OCI-LY1 (cell line): ENCODE results near the gene ZC3H10.

Experiments used
- H2AFZ ChIP-seq: fragments of 200-600 bp; sonication (generic), shearing (Covaris generic); 2 replicates; pipeline ENCODE4 v1.6.0; 2014; ENCODE audit warnings: antibody characterized with exemption, mild to moderate bottlenecking, low read length
- H3F3A ChIP-seq: fragments of 200-600 bp; sonication (generic), shearing (Covaris generic); 2 replicates; pipeline ENCODE4 v1.6.0; 2014; ENCODE audit warnings: mild to moderate bottlenecking, antibody characterized with exemption, low read length, moderate library complexity; ENCODE audit not compliant: insufficient read depth
- H3K27ac ChIP-seq: fragments of 200-600 bp; sonication (generic); 2 replicates; pipeline ENCODE4 v1.5.1; 2014; ENCODE audit warnings: low read length, mixed run types, mild to moderate bottlenecking, low read depth; ENCODE audit not compliant: poor library complexity, severe bottlenecking
- H3K27me3 ChIP-seq: fragments of 200-600 bp; sonication (generic); 2 replicates; pipeline ENCODE4 v1.6.0; 2014; ENCODE audit warnings: antibody characterized with exemption, mild to moderate bottlenecking, low read length, moderate library complexity; ENCODE audit not compliant: insufficient read depth
- H3K36me3 ChIP-seq: fragments of 200-600 bp; sonication (generic); 2 replicates; pipeline ENCODE4 v1.6.1; 2014; ENCODE audit warnings: mild to moderate bottlenecking, antibody characterized with exemption, low read length, moderate library complexity, mixed read lengths; ENCODE audit not compliant: insufficient read depth
- H3K4me1 ChIP-seq: fragments of 200-600 bp; sonication (generic); 2 replicates; pipeline ENCODE4 v1.5.1; 2014; ENCODE audit warnings: mild to moderate bottlenecking, low read length, moderate library complexity; ENCODE audit not compliant: insufficient read depth, severe bottlenecking
- H3K4me2 ChIP-seq: fragments of 200-600 bp; sonication (generic), shearing (Covaris generic); 2 replicates; pipeline ENCODE4 v1.6.1; 2014; ENCODE audit warnings: low read length
- H3K4me3 ChIP-seq: fragments of 200-600 bp; sonication (generic); 2 replicates; pipeline ENCODE4 v1.5.1; 2014; ENCODE audit warnings: low read length, low read depth, mild to moderate bottlenecking, mixed read lengths; ENCODE audit not compliant: poor library complexity, severe bottlenecking
- H3K79me2 ChIP-seq: fragments of 200-600 bp; shearing (Covaris generic); 2 replicates; pipeline ENCODE4 v1.6.1; 2016; ENCODE audit warnings: mixed run types, low read length, mixed read lengths; ENCODE audit not compliant: insufficient read depth
- H3K9ac ChIP-seq: fragments of 200-600 bp; sonication (generic), shearing (Covaris generic); 2 replicates; pipeline ENCODE4 v1.6.1; 2014; ENCODE audit warnings: mild to moderate bottlenecking, low read length, mixed read lengths
- H3K9me2 ChIP-seq: fragments of 200-600 bp; sonication (generic), shearing (Covaris generic); 2 replicates; pipeline ENCODE4 v1.6.1; 2014; ENCODE audit warnings: low read depth, mild to moderate bottlenecking, low read length, mixed read lengths
- H3K9me3 ChIP-seq: fragments of 200-600 bp; shearing (Covaris generic); 2 replicates; pipeline ENCODE4 v1.6.1; 2014; ENCODE audit warnings: low read length, mixed read lengths
- H4K20me1 ChIP-seq: fragments of 200-600 bp; sonication (generic), shearing (Covaris generic); 2 replicates; pipeline ENCODE4 v1.6.0; 2016; ENCODE audit warnings: mild to moderate bottlenecking, low read length; ENCODE audit not compliant: insufficient read depth
- CTCF ChIP-seq: fragments of 200-600 bp; sonication (generic), shearing (Covaris generic); IDR thresholded peaks from 2 replicates; pipeline ENCODE4 v1.5.1; 2017; ENCODE audit warnings: mild to moderate bottlenecking, antibody characterized with exemption, low read length, moderate library complexity, mixed read lengths
- EZH2 ChIP-seq: fragments of 200-600 bp; sonication (generic), shearing (Covaris generic); IDR thresholded peaks from 2 replicates; pipeline ENCODE4 v1.8.0; 2017; ENCODE audit warnings: borderline replicate concordance, mixed run types, mild to moderate bottlenecking, antibody characterized with exemption, low read length, moderate library complexity, mixed read lengths

ZC3H10 gene

GRCh38 chr12:56119361-56119796 lies 1.3 kb downstream of the ZC3H10 start:
- peak overlapping the region; percentile 92 for H3K4me2 ChIP-seq
- no peaks in the 10 kb centered on the region for H3K27me3 ChIP-seq
- no peaks in the 10 kb centered on the region for H3K9me3 ChIP-seq
- no peaks in the 10 kb centered on the region for H3K9me2 ChIP-seq
- H3K9ac ChIP-seq = peak overlapping the region; percentile 82; the same call in 1 of the 2 replicates
- no peak for TF ChIP-seq EZH2
- TF ChIP-seq CTCF = peak; percentile 81
- H3K79me2 ChIP-seq = peaks cover 7% of the 10 kb centered on the region
- H3F3A ChIP-seq = peaks cover 10% of the 10 kb centered on the region; the same call in 1 of the 2 replicates
- no peak overlapping the region for H2AFZ ChIP-seq
- peaks cover 34% of the 10 kb centered on the region for H3K4me1 ChIP-seq
- H3K27ac ChIP-seq = peak overlapping the region; percentile 64
- H4K20me1 ChIP-seq = no peaks in the 10 kb centered on the region
- H3K36me3 ChIP-seq = peaks cover 25% of the 10 kb centered on the region
- peak overlapping the region; percentile 95 for H3K4me3 ChIP-seq

DNA sequence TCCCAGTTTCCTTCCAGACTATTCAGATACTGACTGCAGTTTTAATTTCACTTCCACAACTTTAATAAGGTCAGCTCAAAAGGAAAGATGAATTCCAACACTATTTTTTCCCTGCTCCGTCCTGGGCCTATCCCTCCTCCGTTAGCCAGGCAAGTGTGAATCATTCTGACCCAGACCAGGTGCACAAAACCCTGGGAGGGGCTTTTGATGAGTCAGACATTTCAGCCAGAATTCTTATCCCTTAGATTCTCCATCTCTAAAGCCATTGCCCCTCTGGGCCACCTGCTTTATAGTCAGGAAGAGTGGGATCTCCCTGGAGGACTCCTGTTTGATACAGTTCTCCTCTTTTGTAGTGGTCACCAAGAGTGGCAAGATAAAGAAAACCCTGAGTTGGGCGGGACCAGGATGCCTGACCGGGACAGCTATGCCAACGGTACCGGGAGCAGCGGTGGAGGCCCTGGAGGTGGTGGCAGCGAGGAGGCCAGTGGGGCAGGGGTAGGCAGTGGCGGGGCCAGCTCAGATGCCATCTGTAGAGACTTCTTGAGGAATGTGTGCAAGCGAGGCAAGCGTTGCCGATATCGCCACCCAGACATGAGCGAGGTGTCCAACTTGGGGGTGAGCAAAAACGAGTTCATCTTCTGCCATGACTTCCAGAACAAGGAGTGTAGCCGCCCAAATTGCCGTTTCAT lies 2.2 kb downstream of the ZC3H10 start:
- H3K9me2 ChIP-seq = no peaks in the 10 kb centered on the region
- TF ChIP-seq CTCF (no peak), EZH2 (no peak)
- no peak overlapping the region for H3K27ac ChIP-seq
- peaks cover 1% of the 10 kb centered on the region; the same call in 1 of the 2 replicates for H3F3A ChIP-seq
- peaks cover 25% of the 10 kb centered on the region for H3K36me3 ChIP-seq
- H3K79me2 ChIP-seq = peaks cover 7% of the 10 kb centered on the region
- H2AFZ ChIP-seq = no peak overlapping the region
- H4K20me1 ChIP-seq = no peaks in the 10 kb centered on the region
- peaks cover 32% of the 10 kb centered on the region for H3K4me1 ChIP-seq
- H3K4me3 ChIP-seq = no peak overlapping the region
- no peak overlapping the region for H3K4me2 ChIP-seq
- peak overlapping the region; percentile 82; the same call in 1 of the 2 replicates for H3K9ac ChIP-seq
- H3K27me3 ChIP-seq = no peaks in the 10 kb centered on the region
- no peaks in the 10 kb centered on the region for H3K9me3 ChIP-seq

DNA sequence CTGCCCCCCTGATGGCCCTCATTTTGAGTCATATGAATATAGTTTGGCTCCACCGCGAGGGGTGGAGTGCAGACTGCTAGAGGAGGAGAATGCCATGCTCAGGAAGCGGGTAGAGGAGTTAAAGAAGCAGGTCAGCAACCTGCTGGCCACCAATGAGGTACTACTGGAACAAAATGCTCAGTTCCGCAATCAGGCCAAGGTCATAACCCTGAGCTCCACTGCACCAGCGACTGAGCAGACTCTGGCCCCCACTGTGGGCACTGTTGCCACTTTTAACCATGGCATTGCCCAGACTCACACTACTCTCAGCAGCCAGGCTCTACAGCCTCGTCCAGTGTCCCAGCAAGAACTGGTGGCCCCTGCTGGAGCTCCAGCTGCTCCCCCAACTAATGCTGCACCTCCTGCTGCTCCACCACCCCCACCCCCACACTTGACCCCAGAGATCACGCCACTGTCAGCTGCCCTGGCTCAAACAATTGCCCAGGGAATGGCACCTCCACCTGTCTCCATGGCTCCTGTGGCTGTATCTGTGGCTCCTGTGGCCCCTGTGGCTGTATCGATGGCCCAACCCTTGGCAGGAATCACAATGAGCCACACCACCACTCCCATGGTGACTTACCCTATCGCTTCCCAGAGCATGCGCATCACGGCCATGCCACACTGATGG lies 3.3 kb downstream of the ZC3H10 start:
- H4K20me1 ChIP-seq = no peaks in the 10 kb centered on the region
- no peaks in the 10 kb centered on the region for H3K9me3 ChIP-seq
- H2AFZ ChIP-seq = no peak overlapping the region
- H3F3A ChIP-seq = no peaks in the 10 kb centered on the region
- H3K27ac ChIP-seq = no peak overlapping the region
- no peaks in the 10 kb centered on the region for H3K27me3 ChIP-seq
- peaks cover 38% of the 10 kb centered on the region for H3K4me1 ChIP-seq
- H3K4me3 ChIP-seq = no peak overlapping the region
- no peaks in the 10 kb centered on the region for H3K9me2 ChIP-seq
- no peak overlapping the region for H3K4me2 ChIP-seq
- TF ChIP-seq CTCF = no peak
- no peak for TF ChIP-seq EZH2
- peaks cover 25% of the 10 kb centered on the region for H3K36me3 ChIP-seq
- H3K9ac ChIP-seq = no peak overlapping the region
- peaks cover 7% of the 10 kb centered on the region for H3K79me2 ChIP-seq
